ENCODE measurements around the gene LIG1.

The LIG1 gene

DNA sequence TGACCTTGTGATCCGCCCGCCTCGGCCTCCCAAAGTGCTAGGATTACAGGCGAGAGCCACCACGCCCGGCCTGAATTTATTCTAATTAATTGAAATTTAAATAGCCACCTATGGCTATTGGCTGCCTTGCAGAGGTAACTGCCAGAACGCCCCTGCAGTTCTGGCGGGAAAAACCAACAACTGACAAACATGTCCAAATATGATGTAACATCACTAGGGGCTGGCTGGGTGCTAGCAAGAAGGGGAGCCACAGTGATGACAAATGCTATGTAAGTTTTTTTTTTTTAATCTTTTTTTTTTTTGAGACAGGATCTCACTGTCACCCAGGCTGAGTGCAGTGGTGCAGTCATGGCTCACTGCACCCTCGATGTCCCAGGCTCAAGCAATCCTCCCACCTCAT, 13.2 kb upstream of the LIG1 start:
- TF ChIP-seq, protein P1, sequence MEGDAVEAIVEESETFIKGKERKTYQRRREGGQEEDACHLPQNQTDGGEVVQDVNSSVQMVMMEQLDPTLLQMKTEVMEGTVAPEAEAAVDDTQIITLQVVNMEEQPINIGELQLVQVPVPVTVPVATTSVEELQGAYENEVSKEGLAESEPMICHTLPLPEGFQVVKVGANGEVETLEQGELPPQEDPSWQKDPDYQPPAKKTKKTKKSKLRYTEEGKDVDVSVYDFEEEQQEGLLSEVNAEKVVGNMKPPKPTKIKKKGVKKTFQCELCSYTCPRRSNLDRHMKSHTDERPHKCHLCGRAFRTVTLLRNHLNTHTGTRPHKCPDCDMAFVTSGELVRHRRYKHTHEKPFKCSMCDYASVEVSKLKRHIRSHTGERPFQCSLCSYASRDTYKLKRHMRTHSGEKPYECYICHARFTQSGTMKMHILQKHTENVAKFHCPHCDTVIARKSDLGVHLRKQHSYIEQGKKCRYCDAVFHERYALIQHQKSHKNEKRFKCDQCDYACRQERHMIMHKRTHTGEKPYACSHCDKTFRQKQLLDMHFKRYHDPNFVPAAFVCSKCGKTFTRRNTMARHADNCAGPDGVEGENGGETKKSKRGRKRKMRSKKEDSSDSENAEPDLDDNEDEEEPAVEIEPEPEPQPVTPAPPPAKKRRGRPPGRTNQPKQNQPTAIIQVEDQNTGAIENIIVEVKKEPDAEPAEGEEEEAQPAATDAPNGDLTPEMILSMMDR (IDR thresholded peaks at IDR 0.05; ENCODE audit: control insufficient read depth, insufficient read depth, low read depth, low read length, missing control alignments) = no peak
- no peak for DNase-seq (ENCODE audit: low read depth)
- H3K4me3 ChIP-seq (ENCODE audit: control insufficient read depth, low read depth, low read length) = no peak overlapping the region

DNA sequence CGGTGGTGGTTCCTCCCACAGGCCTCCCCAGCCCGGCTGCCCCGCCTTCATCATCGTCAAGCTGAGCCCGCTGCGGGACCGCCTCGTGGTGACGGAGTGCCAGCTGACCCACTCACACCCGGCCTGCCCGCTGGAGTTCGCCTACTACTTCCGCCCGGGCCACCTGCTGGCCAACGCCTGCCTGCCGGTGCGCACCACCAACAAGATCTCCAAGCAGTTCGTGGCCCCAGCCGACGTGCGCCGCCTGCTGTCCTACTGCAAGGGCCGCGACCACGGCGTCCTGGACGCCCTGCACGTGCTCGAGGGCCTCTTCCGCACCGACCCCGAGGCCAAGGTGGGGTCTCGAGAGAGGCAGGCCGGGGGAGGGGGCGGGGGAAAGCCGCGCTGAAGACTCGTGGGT, 12.3 kb upstream of the LIG1 start:
- no peak for DNase-seq (ENCODE audit: low read depth)
- TF ChIP-seq, protein P1 (IDR thresholded peaks at IDR 0.05; ENCODE audit: control insufficient read depth, insufficient read depth, low read depth, low read length, missing control alignments) = peak; percentile 12
- H3K4me3 ChIP-seq (ENCODE audit: control insufficient read depth, low read depth, low read length) = no peak overlapping the region

DNA sequence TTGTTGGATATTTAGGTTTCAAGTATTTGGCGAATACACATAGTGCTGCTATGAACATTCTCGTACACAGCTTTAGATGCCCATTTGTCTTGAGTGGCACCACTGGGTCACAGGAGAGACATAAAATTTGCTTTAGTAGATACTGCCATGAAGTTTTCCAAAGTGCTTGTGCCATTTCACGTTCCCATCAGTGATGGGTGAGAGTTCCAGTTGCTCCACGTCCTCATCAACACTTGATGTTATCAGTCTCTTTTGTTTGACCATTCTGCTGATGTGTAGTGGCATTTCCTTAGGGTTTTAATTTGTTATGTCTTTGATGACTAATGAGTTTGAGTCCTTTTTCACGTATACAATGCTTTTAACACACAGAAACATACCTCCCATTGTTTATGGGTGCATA, 11.4 kb upstream of the LIG1 start:
- H3K4me3 ChIP-seq (ENCODE audit: control insufficient read depth, low read depth, low read length) = no peak overlapping the region
- TF ChIP-seq, protein P1 (IDR thresholded peaks at IDR 0.05; ENCODE audit: control insufficient read depth, insufficient read depth, low read depth, low read length, missing control alignments) = no peak
- DNase-seq (ENCODE audit: low read depth) = no peak

DNA sequence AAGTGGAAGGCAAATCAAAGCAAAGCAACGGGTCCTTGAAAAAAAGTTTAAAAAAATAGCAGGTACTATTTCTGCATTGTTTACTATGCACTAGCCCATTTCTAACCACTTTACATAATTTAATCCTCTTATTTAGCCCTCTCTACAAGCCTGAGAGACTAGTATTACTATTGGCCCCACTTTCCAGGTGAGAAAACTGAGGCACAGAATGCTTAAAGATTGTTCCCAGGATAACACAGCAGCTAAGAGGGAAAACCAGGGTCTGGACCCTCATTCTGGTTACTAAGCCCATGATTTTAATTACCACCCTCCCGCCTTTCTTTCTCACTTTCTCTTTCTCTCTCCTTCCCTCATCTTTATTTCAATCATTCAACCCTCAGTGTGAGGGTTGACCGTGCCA, 6.1 kb upstream of the LIG1 start:
- DNase-seq (ENCODE audit: low read depth) = no peak
- TF ChIP-seq, protein P1 (IDR thresholded peaks at IDR 0.05; ENCODE audit: control insufficient read depth, insufficient read depth, low read depth, low read length, missing control alignments) = no peak
- no peak overlapping the region for H3K4me3 ChIP-seq (ENCODE audit: control insufficient read depth, low read depth, low read length)

DNA sequence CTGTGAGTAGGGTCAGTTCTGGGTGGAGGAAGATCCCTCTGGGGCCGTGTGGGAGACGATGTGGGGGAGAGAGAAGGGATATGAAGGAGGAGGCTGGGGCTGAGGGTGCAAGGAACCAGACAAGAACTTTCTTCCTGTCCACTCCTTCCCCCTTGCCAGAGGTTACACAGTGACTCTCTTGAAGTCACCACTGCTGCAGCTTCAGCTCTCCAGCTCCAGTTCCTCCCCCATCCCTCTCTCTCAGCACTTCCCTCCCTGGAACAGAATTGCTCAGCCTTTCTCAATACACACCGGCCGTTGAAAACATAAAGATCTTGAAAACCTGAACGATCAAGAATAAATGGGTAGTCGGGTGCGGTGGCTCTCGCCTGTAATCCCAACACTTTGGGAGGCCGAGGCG, 5.4 kb upstream of the LIG1 start:
- TF ChIP-seq, protein P1 (IDR thresholded peaks at IDR 0.05; ENCODE audit: control insufficient read depth, insufficient read depth, low read depth, low read length, missing control alignments) = no peak
- no peak overlapping the region for H3K4me3 ChIP-seq (ENCODE audit: control insufficient read depth, low read depth, low read length)
- DNase-seq (ENCODE audit: low read depth) = no peak

DNA sequence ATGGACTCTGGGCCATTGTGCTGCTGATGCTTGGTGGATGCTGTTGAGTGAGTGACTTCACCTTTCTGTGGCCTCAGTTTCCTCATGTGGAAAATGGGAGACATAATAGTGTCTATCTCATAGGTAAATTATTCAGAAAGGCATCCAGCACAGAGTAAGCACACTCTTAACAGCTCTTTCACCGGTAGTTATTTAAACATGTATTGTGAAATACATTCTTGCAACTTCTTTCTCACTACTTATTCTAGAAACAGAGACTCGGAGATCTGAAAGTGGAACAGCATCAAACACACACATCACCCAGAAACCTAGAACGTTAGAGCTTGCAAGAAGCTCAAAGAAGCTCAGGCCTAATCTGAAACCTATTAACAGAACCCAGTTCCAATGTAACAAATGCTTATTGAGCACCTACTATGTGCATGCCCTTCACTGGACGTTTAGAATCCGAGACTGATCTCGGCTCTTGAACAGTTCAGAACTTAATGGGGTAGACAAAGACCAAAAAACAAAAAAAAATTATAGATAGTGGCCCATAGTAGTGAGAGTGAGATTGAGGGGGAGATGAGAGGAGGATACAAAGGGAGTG, 4.4 kb upstream of the LIG1 start:
- no peak overlapping the region for H3K4me3 ChIP-seq (ENCODE audit: control insufficient read depth, low read depth, low read length)
- no peak for DNase-seq (ENCODE audit: low read depth)
- TF ChIP-seq, protein P1 (IDR thresholded peaks at IDR 0.05; ENCODE audit: control insufficient read depth, insufficient read depth, low read depth, low read length, missing control alignments) = no peak

DNA sequence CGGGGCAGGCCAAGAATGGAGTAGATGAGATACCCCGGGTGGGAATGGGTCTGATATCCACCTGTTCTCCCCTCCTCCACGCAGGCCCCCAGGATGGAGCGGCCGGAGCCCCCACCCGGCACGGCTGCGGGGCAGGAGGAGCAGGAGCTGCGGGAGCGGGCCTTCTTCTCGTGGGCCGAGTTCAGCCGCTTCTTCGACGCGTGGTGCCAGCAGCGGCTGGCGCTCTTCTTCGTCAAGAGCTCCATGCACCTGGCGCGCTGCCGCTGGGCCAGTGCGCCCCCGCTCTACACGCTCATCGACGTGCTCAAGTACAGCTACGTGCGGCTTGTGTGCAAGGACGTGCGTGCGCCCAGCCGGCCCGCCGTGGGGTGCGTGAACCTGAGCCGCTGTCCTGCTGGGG, 1.6 kb upstream of the LIG1 start:
- no peak overlapping the region for H3K4me3 ChIP-seq (ENCODE audit: control insufficient read depth, low read depth, low read length)
- no peak for DNase-seq (ENCODE audit: low read depth)
- TF ChIP-seq, protein P1 (IDR thresholded peaks at IDR 0.05; ENCODE audit: control insufficient read depth, insufficient read depth, low read depth, low read length, missing control alignments) = no peak
